Peyer's patch (tissue), 4 donors: Measurements from ENCODE around the gene MYBPH. TPM values are rescaled to one million over a fixed set of nuclear protein-coding genes. Genes with fewer than 3 reads are reported as not detected.

Experiments used
- DNase-seq, 3 donors: peaks; one replicate each; pipeline ENCODE4 v3.0.0-alpha.2; 2017 to 2019
- H3K27ac ChIP-seq, 4 donors: fragments of 200-600 bp; sonication (generic); one replicate each; pipeline ENCODE4 v1.5.1; 2016 to 2019
- H3K27me3 ChIP-seq, 2 donors: fragments of 200-600 bp; sonication (generic); one replicate each; pipeline ENCODE4 v1.5.1; 2019
- H3K36me3 ChIP-seq, 3 donors: fragments of 200-600 bp; sonication (generic); one replicate each; pipeline ENCODE4 v1.5.1; 2016 to 2019
- H3K4me1 ChIP-seq, 4 donors: fragments of 200-600 bp; sonication (generic); one replicate each; pipeline ENCODE4 v1.5.1; 2016 to 2019
- H3K4me3 ChIP-seq, 4 donors: fragments of 200-600 bp; sonication (generic); 1 replicate in 3 of 4; 2 replicates in 1 of 4; pipeline ENCODE4 v1.5.1; 2016 to 2019; ENCODE audit warnings: mild to moderate bottlenecking in 1 of 4
- H3K9me3 ChIP-seq, 4 donors: fragments of 200-600 bp; sonication (generic); one replicate each; pipeline ENCODE4 v1.5.1; 2016 to 2019; ENCODE audit warnings: mild to moderate bottlenecking in 1 of 4
- POLR2A ChIP-seq, 2 donors: fragments of 450-650 bp; IDR thresholded peaks; one replicate each; pipeline ENCODE4 v1.5.1; 2017; ENCODE audit warnings: antibody characterized with exemption in 2 of 2, mild to moderate bottlenecking in 2 of 2, moderate library complexity in 2 of 2
- total RNA-seq, 4 donors: library from RNA; depleted of rRNA; stranded (reverse); fragments of >200 nt; gene quantifications; one replicate each; pipeline ENCODE4 v1.1.0, GENCODE V29; 2016
- TF ChIP-seq, protein P1 (sequence below), 6 experiments: fragments of 450-650 bp in 4 of 6; fragments of 200-600 bp in 2 of 6; sonication (generic) in 1 of 6; IDR thresholded peaks; one replicate each; pipeline ENCODE4 v1.5.1; 2017 to 2019; ENCODE audit warnings: antibody characterized with exemption in 6 of 6, mild to moderate bottlenecking in 3 of 6, moderate library complexity in 1 of 6

The MYBPH gene
- total RNA-seq, 4 donors from 2014 or later, result not detected

DNA sequence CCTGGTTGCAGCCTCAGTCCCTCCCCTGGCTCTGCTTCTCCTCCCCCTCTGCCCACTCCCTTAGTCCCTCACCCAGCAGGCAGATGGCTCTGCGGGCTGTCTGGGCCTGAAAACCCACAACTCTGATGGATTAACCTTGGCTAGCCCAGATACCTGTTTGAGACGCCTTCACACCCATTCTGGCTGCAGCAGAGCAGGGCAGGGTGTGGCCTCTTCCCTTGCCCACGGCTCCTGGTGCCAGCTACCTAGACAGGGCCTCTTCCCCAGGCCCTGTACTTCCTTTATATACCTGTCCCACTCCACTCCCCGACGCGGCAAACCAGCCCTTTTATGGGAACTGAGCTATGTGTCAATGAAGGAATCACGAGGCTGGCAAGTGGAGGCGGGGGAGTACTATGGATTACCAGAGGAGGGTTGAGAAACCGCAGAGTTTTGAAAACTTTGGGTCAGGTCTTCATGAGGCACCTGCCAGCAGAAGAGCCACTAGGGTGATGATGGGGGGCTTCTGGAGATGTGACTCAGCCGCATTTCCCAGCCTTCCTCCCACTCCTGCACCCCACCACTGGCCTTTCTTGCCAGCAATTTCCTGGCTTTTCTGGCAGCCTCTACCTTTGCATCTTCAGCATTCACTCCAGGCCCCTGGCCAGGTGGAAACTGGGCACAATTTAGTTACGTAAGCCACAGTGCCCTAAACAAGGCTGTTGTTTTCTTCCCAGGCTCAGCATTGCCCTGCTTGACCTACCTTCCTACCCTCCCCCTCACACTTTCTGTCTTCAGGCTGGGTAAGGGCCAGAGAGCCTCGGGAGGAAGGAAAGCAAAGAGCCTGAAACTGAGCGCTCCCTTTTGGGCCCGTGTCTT lies 11.0 kb upstream of the MYBPH start, which contains the start of gene CHI3L1:
TSS of gene CHI3L1 (minus strand) at position 259 of the 858 bp plus-strand sequence. CDS start at position 178, 81 bp downstream.
- no peaks in the 10 kb centered on the region for H3K27me3 ChIP-seq
- no peak for TF ChIP-seq POLR2A (IDR thresholded peaks at IDR 0.05)
- TF ChIP-seq, protein P1, sequence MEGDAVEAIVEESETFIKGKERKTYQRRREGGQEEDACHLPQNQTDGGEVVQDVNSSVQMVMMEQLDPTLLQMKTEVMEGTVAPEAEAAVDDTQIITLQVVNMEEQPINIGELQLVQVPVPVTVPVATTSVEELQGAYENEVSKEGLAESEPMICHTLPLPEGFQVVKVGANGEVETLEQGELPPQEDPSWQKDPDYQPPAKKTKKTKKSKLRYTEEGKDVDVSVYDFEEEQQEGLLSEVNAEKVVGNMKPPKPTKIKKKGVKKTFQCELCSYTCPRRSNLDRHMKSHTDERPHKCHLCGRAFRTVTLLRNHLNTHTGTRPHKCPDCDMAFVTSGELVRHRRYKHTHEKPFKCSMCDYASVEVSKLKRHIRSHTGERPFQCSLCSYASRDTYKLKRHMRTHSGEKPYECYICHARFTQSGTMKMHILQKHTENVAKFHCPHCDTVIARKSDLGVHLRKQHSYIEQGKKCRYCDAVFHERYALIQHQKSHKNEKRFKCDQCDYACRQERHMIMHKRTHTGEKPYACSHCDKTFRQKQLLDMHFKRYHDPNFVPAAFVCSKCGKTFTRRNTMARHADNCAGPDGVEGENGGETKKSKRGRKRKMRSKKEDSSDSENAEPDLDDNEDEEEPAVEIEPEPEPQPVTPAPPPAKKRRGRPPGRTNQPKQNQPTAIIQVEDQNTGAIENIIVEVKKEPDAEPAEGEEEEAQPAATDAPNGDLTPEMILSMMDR (IDR thresholded peaks at IDR 0.05), result no peak
- H3K36me3 ChIP-seq, result no peaks in the 10 kb centered on the region
- no peak within 1 kb of the TSS for H3K4me3 ChIP-seq
- peak in 1 of 3 donors; percentile 40 for DNase-seq
- peak within 1 kb of the TSS in 1 of 4 donors; percentile 39 for H3K27ac ChIP-seq
- no peaks in the 10 kb centered on the region for H3K9me3 ChIP-seq
- no peaks in the 10 kb centered on the region for H3K4me1 ChIP-seq

DNA sequence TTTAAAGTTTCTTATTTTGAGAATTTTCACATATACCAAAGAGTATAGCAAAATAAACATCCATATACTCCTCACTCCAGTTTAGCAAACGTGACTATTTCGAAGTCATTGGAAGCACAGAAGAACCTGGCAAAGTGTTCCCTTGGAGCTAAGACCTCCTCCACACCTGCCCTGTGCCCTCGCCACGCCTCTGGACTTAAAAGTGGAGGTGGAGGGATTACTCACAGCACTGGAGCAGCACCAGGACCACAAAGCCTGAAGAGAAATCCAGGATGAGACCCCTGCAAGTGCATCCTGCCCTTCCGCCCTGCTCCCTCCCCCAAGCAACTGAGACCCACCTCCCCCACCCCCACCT lies 10.4 kb upstream of the MYBPH start:
- peak in 1 of 3 donors; percentile 12 for DNase-seq
- Histone ChIP-seq H3K27ac (no peak overlapping the region), H3K36me3 (no peaks in the 10 kb centered on the region), H3K27me3 (no peaks in the 10 kb centered on the region), H3K9me3 (no peaks in the 10 kb centered on the region), H3K4me1 (no peaks in the 10 kb centered on the region), H3K4me3 (no peak overlapping the region)
- TF ChIP-seq POLR2A (IDR thresholded peaks at IDR 0.05), result no peak
- TF ChIP-seq, protein P1 (IDR thresholded peaks at IDR 0.05), result no peak

DNA sequence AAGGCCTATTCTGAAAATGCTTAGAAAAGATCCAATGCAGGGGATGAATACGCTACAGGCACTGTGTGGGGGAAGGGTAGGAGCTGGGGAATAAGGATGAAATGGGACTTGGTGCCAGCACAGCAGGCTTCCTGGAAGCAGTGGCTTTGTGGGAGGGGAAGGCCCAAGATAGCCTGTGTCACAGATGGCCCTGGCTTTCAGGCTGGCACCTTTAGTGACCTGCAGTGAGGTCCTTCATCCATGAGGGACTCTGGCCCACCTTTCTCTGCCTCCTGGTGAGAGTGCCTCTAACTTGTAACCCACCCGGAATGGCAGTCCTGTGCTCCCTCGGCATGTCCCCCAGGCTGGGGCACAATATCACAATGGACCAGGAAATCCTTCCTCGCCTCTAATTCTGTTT lies 10.0 kb upstream of the MYBPH start:
- peak in 1 of 3 donors; percentile 14 for DNase-seq
- no peaks in the 10 kb centered on the region for H3K9me3 ChIP-seq
- no peak for TF ChIP-seq POLR2A (IDR thresholded peaks at IDR 0.05)
- TF ChIP-seq, protein P1 (IDR thresholded peaks at IDR 0.05), result no peak
- no peak overlapping the region for H3K27ac ChIP-seq
- H3K36me3 ChIP-seq, result no peaks in the 10 kb centered on the region
- no peak overlapping the region for H3K4me3 ChIP-seq
- no peaks in the 10 kb centered on the region for H3K4me1 ChIP-seq
- H3K27me3 ChIP-seq, result no peaks in the 10 kb centered on the region

DNA sequence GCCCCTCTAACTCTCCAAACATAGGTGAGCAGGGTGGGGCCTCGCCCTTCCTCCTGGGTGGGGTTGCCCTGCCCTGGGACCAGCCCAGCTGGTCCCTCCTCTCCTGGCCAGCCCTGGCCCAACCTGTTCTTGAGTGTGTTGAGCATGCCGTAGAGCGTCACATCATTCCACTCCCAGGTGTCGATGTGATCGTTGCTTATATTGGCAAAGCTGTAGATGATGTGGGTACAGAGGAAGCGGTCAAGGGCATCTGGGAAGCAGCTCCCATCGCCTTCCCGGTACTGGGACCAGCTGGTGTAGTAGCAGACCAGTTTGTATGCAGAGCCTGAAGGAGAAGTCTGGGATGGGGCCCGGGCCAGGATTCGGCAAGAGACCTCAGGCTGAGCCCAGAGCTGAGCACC lies 9.4 kb upstream of the MYBPH start:
- TF ChIP-seq POLR2A (IDR thresholded peaks at IDR 0.05), result no peak
- TF ChIP-seq, protein P1 (IDR thresholded peaks at IDR 0.05), result no peak
- Histone ChIP-seq H3K27ac (no peak overlapping the region), H3K27me3 (no peaks in the 10 kb centered on the region), H3K36me3 (no peaks in the 10 kb centered on the region), H3K4me3 (no peak overlapping the region), H3K9me3 (no peaks in the 10 kb centered on the region), H3K4me1 (no peaks in the 10 kb centered on the region)
- peak in 1 of 3 donors; percentile 8 for DNase-seq

DNA sequence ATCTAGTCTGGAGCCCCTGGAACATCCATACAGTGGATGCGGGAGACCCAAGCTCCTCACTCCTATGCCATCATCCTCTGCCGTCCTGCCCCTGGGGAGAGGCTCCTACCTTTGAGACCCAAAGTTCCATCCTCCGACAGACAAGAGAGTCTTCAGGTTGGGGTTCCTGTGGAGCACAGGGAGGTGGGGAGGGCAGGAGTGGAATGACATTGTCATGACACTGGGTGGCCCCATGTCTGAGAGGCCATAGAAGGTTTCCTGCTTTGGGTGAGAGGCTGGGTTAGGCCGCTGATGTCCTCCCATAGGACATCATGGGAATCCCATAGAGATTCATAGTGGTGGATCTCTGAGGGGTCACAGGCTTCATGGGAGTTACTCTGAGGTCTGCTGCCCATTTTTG lies 8.8 kb upstream of the MYBPH start:
- Histone ChIP-seq H3K4me1 (no peaks in the 10 kb centered on the region), H3K27me3 (no peaks in the 10 kb centered on the region), H3K4me3 (no peak overlapping the region), H3K27ac (no peak overlapping the region), H3K9me3 (no peaks in the 10 kb centered on the region), H3K36me3 (no peaks in the 10 kb centered on the region)
- DNase-seq, result peak in 1 of 3 donors; percentile 6
- TF ChIP-seq, protein P1 (IDR thresholded peaks at IDR 0.05), result no peak
- TF ChIP-seq POLR2A (IDR thresholded peaks at IDR 0.05), result no peak
